KOPT-K1 (cell line): ENCODE measurements around the gene SPRED2.
"Not testable (repeated sequence)": the region's sequence is repeated elsewhere in the genome, so short reads cannot be mapped to it uniquely, and the experiment has no call there.

Experiments used
- H3K27ac ChIP-seq: fragments of 200-600 bp; sonication (generic); 2 replicates; pipeline ENCODE4 v1.5.1; 2016; ENCODE audit warnings: antibody characterized with exemption, mild to moderate bottlenecking, low read depth, low read length; ENCODE audit not compliant: poor library complexity, severe bottlenecking
- H3K36me3 ChIP-seq: fragments of 200-600 bp; sonication (generic); 2 replicates; pipeline ENCODE4 v1.5.1; 2017; ENCODE audit warnings: antibody characterized with exemption, mild to moderate bottlenecking, low read length, moderate library complexity; ENCODE audit not compliant: insufficient read depth
- H3K9me3 ChIP-seq: fragments of 200-600 bp; sonication (generic); 2 replicates; pipeline ENCODE4 v1.5.1; 2017; ENCODE audit warnings: antibody characterized with exemption, low read length, mild to moderate bottlenecking; ENCODE audit not compliant: insufficient read depth, poor library complexity, severe bottlenecking

Gene SPRED2

DNA sequence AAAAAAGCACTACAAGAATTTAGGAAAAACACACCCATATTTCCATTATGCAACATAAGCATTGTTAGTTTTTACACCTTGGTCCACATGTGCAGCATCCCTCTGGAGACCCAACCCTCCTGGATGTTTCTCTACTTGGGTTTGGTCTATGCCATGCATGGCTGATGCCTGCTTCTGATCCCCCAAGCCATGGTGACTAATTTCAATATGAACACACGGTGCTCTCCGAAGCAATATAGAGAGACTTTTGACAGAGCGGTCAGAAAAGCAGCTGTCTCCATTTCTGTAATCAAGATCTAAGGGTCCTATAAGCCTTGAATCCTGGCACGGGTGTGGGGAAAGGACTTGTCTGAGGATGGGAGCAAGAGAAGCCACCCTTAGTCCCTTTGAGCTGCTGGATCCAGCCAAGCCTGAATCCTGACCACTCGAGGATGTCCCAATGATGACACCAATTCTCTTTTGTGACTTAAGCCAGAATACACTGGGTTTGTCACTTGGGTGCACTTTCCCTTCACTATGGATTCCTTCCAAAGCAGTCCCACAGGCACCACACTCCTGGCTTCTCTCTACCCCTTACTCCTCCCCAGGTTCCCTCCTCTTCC lies 113.2 kb downstream of the SPRED2 start:
- no peaks in the 10 kb centered on the region for H3K9me3 ChIP-seq
- H3K36me3 ChIP-seq, result peaks cover 33% of the 10 kb centered on the region
- H3K27ac ChIP-seq, result no peak overlapping the region

- no peak overlapping the region for H3K27ac ChIP-seq
- H3K36me3 ChIP-seq, result peaks cover 47% of the 10 kb centered on the region
- no peaks in the 10 kb centered on the region for H3K9me3 ChIP-seq
Observed at GRCh38 chr2:65317841-65318240, 114.6 kb downstream of the SPRED2 start.

- H3K36me3 ChIP-seq, result peaks cover 52% of the 10 kb centered on the region
- H3K27ac ChIP-seq, H3K9me3 ChIP-seq: not testable (repeated sequence)
Observed at GRCh38 chr2:65317351-65317750, 115.0 kb downstream of the SPRED2 start.

DNA sequence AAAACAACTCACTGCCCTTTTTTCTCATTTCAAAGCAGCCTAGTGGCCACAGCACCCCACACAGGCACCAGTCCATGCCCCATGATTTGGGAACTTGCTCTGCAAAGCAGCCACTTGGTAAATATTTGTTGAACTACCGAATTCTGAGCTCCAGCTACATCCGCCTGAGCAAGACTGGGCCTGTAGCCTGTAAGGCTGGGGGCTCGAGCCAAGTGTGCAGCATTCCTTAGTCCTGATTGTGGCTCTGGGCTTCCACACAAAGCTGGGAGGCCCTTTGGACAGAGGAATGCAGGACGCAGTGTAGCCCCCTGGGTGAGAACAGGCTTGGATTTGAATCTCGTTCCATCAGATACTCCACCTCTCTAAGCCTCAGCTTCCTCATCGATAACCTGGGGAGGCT lies 116.3 kb downstream of the SPRED2 start:
- H3K27ac ChIP-seq, result no peak overlapping the region
- no peaks in the 10 kb centered on the region for H3K9me3 ChIP-seq
- peaks cover 58% of the 10 kb centered on the region for H3K36me3 ChIP-seq

DNA sequence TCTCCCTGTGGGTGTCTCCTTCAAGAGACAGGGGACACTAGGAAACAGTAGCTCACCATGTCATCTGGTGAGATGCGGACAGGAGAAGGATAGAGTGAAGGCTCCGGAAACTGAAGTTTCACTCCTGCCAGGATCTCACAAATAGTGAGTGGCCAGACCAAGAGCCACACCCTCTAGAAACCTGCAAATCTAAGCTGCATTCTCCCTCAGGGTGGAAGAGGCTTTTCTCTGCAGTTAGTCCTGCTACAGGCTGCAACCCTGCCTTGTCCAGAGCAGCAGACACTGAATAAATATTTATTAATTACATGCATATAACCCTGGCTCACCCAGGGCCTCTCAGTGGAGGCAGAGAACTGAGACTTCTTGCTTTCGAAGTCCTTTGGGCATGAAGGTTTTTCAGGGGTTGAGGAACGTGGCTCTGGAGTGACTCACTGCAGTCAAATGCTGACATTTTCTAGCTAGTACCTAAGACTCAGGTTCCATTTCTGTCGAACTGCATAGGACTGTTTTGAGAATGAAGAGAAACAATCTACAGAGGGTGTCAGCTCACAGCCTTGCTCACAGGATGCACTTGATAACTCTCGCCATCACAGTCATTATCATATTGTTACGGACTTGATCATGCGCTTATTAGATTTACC lies 117.5 kb downstream of the SPRED2 start:
- Histone ChIP-seq H3K36me3 (peaks cover 65% of the 10 kb centered on the region), H3K27ac (no peak overlapping the region)

DNA sequence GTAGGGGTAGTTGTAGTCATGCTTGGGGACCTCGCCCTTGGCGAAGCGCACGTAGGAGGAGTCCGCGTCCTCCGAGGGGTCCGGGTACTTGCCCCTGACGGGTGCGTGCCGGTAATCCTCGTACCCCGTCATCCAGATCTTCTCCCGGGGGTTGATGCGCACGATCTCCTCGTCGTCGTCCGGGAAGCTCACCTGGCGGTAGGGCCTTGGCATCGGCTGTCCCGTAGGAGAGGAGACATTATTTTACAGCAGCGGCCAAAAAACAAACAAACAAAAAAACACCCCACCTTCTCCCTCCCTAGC lies 118.5 kb downstream of the SPRED2 start:
- H3K27ac ChIP-seq, result no peak overlapping the region
- peaks cover 74% of the 10 kb centered on the region for H3K36me3 ChIP-seq

More for the DNA sequence above, 117.5 kb downstream of the SPRED2 start:
- no peaks in the 10 kb centered on the region for H3K9me3 ChIP-seq

GRCh38 chr2:65313126-65313953 lies 119.1 kb downstream of the SPRED2 start:
- Histone ChIP-seq H3K27ac (no peak overlapping the region), H3K9me3 (no peaks in the 10 kb centered on the region), H3K36me3 (peaks cover 74% of the 10 kb centered on the region)

More for the DNA sequence above, 118.5 kb downstream of the SPRED2 start:
- no peaks in the 10 kb centered on the region for H3K9me3 ChIP-seq

GRCh38 chr2:65311596-65311995 lies 120.8 kb downstream of the SPRED2 start:
- Histone ChIP-seq H3K27ac (no peak overlapping the region), H3K9me3 (no peaks in the 10 kb centered on the region), H3K36me3 (peaks cover 70% of the 10 kb centered on the region)

DNA sequence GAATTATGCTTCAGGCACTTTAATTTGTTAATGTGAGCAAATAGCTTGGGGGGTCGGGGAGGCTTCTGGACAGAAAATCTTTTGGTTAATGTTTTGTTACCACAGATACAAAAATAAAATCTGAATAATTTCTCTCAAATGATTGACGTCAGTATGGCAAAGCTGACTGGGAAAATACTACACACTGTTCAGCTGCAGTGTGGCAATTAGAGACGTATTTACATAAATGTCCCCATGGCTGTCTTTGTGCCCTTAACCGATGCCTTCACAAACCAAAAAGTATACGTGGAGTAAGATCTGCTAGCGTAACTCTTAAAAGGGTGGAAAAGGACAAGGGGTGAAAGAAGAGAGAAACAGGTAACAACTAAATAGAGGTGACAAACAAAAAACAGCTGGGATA lies 121.3 kb downstream of the SPRED2 start:
- peaks cover 64% of the 10 kb centered on the region for H3K36me3 ChIP-seq

GRCh38 chr2:65309699-65310098 lies 122.7 kb downstream of the SPRED2 start:
- no peak overlapping the region for H3K27ac ChIP-seq

More for the DNA sequence above, 121.3 kb downstream of the SPRED2 start:
- Histone ChIP-seq H3K9me3 (no peaks in the 10 kb centered on the region), H3K27ac (no peak overlapping the region)

DNA sequence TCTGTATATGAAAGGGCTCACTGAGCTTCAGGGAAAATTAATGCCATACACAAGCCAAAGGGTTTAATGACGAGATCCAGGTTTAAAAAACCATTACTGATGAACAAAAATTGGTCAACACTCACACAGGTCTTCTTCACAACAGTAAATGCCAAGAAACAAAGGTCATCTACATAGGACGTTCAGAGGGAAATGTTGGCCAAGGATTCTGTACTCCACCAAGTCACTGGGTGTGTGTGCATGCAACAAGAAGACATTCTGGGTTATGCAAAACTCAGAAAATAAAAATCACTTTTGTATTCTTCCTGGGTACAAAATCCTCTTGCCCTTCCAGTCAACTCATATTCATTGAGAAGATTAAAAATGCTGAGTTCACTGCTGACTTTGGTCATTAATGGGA lies 126.5 kb downstream of the SPRED2 start:
- no peaks in the 10 kb centered on the region for H3K9me3 ChIP-seq
- peaks cover 18% of the 10 kb centered on the region; the same call in 1 of the 2 replicates for H3K36me3 ChIP-seq
- no peak overlapping the region for H3K27ac ChIP-seq

More at GRCh38 chr2:65309699-65310098, 122.7 kb downstream of the SPRED2 start:
- Histone ChIP-seq H3K9me3 (no peaks in the 10 kb centered on the region), H3K36me3 (peaks cover 55% of the 10 kb centered on the region)

- Histone ChIP-seq H3K9me3 (no peaks in the 10 kb centered on the region), H3K27ac (peak overlapping the region; percentile 68), H3K36me3 (no peaks in the 10 kb centered on the region)
Observed at GRCh38 chr2:65300761-65301711, 131.4 kb downstream of the SPRED2 start.

DNA sequence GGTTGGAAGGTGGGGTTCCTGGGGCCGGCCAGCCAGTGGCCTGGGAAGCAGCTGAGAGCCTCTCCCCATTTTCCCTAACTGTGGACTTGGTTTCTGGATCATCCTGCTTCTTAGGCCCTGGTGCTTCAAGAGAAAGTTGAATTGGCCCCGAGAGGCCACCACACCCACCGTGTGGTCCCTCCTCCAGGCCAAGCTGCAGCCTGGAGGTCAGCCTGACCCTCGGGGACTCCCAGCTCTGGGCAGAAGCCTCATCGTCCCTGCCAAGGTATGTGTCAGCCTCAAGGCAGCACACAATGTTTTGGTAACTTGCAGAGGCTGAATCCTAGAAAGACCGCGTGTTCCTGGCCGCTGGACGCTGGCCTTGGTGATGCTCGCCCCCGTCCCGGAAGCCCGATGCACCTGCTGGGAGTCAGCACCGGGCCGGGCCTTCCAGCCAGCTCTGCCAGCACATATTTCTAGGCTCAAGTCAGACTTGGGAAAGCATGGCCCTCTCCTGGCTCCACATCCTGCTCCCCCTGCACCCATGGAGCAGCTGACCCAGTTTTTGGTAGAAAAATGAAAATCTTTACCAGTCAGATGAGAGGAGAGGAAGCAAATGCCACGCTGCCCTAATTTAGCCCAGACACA lies 132.2 kb downstream of the SPRED2 start:
- Histone ChIP-seq H3K36me3 (no peaks in the 10 kb centered on the region), H3K27ac (peak overlapping the region; percentile 68), H3K9me3 (no peaks in the 10 kb centered on the region)

GRCh38 chr2:65299246-65299645 lies 133.2 kb downstream of the SPRED2 start:
- Histone ChIP-seq H3K27ac (no peak overlapping the region), H3K9me3 (no peaks in the 10 kb centered on the region)

More at GRCh38 chr2:65299246-65299645, 133.2 kb downstream of the SPRED2 start:
- H3K36me3 ChIP-seq, result no peaks in the 10 kb centered on the region
